ENCODE measurements around the gene NSUN7. TPM values are rescaled to one million over a fixed set of nuclear protein-coding genes. Genes with fewer than 3 reads are reported as not detected.

Gene NSUN7
- total RNA-seq, 4 donors from 2014 or later: 2.1 to 4.2 (median 2.7) TPM

DNA sequence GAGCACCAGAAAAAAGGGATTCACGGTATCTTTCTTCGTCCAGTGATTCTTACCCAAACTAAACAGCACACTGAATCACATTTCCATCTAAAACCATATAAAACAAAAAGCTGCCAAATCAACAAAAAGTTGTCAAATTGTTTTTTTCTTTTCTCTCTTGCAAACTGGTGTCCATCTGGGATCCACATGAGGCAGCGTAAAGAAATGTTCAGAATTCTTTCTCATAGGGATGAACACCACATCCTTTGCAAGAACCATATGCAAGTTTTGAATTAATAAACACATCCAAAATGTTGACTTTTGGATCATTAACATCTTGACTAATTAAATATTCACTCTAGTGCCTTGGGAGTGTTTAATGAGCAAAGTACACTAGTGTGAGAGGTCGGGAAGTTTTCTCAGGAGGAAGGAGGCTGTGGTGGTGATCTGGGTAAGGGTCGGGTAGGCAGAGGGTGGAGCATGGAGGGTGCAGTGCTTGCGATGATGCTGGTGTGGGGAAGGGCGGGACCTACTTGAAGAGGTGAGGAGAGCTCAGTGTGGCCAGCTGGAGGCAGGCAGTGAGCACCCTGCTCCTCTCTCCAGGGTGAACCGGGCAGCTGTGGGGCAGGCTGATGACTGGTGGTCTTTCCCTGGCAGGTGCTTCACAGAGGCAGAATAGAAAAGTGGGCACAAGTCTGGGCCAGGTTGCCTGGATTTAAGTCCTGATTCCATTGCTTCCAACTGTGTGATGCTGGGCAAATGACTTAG lies 72.8 kb downstream of the NSUN7 start:
- H3K36me3 ChIP-seq: peaks cover 0 to 75% (median 0%) of the 10 kb centered on the region in 3 donors
- no peaks in the 10 kb centered on the region for H3K4me1 ChIP-seq
- H3K9me3 ChIP-seq: no peaks in the 10 kb centered on the region
- WGBS, 2 donors: 89 to 95% methylated on average over 8 of the region's 8 CpGs
- TF ChIP-seq, protein P1, sequence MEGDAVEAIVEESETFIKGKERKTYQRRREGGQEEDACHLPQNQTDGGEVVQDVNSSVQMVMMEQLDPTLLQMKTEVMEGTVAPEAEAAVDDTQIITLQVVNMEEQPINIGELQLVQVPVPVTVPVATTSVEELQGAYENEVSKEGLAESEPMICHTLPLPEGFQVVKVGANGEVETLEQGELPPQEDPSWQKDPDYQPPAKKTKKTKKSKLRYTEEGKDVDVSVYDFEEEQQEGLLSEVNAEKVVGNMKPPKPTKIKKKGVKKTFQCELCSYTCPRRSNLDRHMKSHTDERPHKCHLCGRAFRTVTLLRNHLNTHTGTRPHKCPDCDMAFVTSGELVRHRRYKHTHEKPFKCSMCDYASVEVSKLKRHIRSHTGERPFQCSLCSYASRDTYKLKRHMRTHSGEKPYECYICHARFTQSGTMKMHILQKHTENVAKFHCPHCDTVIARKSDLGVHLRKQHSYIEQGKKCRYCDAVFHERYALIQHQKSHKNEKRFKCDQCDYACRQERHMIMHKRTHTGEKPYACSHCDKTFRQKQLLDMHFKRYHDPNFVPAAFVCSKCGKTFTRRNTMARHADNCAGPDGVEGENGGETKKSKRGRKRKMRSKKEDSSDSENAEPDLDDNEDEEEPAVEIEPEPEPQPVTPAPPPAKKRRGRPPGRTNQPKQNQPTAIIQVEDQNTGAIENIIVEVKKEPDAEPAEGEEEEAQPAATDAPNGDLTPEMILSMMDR (IDR thresholded peaks at IDR 0.05): no peak
- TF ChIP-seq POLR2A (IDR thresholded peaks at IDR 0.05): no peak
- H3K27ac ChIP-seq: no peak overlapping the region
- H3K4me3 ChIP-seq: no peak overlapping the region
- no peaks in the 10 kb centered on the region for H3K27me3 ChIP-seq
- DNase-seq: no peak
- intact Hi-C loops (cut with DNase I): no loop called here

DNA sequence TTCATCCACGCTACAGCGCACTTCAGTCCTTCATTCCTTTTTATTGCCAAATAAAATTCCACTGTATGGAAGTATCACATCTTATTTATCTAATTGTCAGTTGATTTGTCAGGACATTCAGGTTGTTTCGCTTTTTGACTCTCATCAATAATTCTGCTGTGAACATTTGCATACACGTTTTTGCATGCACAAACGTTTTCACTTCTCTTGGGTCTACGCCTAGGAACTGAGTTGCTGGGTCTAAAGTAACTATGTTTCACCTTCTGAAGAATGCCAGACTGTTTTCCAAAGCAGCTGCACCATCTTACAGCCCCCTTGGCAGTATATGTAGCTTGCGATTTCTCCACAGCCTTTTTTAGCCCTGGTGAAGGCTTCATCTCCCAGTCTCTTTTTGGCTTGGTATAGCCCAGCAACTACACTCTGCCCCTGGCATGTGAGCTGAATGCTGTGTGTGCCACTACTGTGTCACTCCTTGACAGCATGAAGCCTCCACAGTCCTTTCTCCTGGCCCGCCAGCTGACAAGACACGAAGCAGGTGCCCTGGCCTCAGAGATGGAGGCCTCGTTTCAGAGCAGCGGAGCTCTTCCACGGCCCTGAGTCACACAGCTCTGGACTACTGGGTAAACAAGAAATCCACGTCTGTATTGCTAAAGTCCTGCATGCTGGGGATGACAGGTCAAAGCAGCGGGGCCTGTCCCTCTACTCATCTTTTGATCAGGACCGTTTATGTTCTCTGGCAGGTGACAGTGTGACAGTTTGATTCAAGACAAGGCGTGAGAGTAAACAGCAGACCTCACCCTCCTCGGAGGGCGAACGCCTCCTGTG lies 75.5 kb downstream of the NSUN7 start:
- no peak for DNase-seq
- Histone ChIP-seq H3K27me3 (no peaks in the 10 kb centered on the region), H3K4me3 (no peak overlapping the region), H3K27ac (no peak overlapping the region), H3K36me3 (peaks cover 0 to 96% (median 0%) of the 10 kb centered on the region in 3 donors), H3K4me1 (no peaks in the 10 kb centered on the region), H3K9me3 (no peaks in the 10 kb centered on the region)
- intact Hi-C loops (cut with DNase I): no loop called here
- WGBS, 2 donors: 83% methylated on average over 11 to 17 of the region's 19 CpGs
- no peak for TF ChIP-seq POLR2A (IDR thresholded peaks at IDR 0.05)
- TF ChIP-seq, protein P1 (IDR thresholded peaks at IDR 0.05): no peak

- Histone ChIP-seq H3K9me3 (no peaks in the 10 kb centered on the region), H3K4me1 (no peaks in the 10 kb centered on the region), H3K4me3 (no peak overlapping the region), H3K27ac (no peak overlapping the region), H3K36me3 (peaks cover 0 to 84% (median 0%) of the 10 kb centered on the region in 3 donors), H3K27me3 (no peaks in the 10 kb centered on the region)
- intact Hi-C loops (cut with DNase I): no loop called here
- TF ChIP-seq POLR2A (IDR thresholded peaks at IDR 0.05): no peak
- TF ChIP-seq, protein P1 (IDR thresholded peaks at IDR 0.05): no peak
- WGBS, 2 donors: 91 to 92% methylated on average over 5 of the region's 5 CpGs
- no peak for DNase-seq
Measured at GRCh38 chr4:40826821-40827220, 77.1 kb downstream of the NSUN7 start.

GRCh38 chr4:40827758-40828157 lies 78.0 kb downstream of the NSUN7 start:
- Histone ChIP-seq H3K27me3 (no peaks in the 10 kb centered on the region), H3K27ac (no peak overlapping the region), H3K36me3 (peaks cover 0 to 76% (median 0%) of the 10 kb centered on the region in 3 donors), H3K4me1 (no peaks in the 10 kb centered on the region), H3K4me3 (no peak overlapping the region), H3K9me3 (no peaks in the 10 kb centered on the region)
- intact Hi-C loops (cut with DNase I): no loop called here
- no peak for TF ChIP-seq POLR2A (IDR thresholded peaks at IDR 0.05)
- TF ChIP-seq, protein P1 (IDR thresholded peaks at IDR 0.05): no peak
- WGBS, 2 donors: 78 to 84% methylated on average over 6 of the region's 6 CpGs
- no peak for DNase-seq

DNA sequence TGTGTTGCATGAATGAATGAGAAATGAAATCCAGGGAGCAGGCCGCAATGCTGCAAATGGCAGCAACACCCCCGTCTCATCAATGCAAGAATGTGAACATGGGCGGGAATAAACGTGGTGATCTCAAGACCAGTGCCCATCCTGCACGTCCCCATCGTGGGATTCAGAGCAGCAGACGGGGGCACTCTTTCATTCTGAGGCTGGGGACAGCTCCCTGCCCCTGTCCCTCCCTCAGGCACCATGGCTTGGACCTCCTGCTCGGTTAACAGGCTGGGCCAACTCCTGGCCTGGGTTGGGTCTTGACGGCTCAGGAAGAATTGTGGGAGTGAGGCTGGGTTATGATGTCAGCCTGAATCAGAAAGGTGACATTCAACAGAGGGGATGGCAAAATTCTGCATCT lies 78.9 kb downstream of the NSUN7 start:
- H3K36me3 ChIP-seq: peaks cover 0 to 73% (median 0%) of the 10 kb centered on the region in 3 donors
- no peak for DNase-seq
- no peak overlapping the region for H3K4me3 ChIP-seq
- H3K4me1 ChIP-seq: no peaks in the 10 kb centered on the region
- intact Hi-C loops (cut with DNase I): no loop called here
- WGBS, 2 donors: 81 to 88% methylated on average over 8 to 9 of the region's 9 CpGs
- no peaks in the 10 kb centered on the region for H3K9me3 ChIP-seq
- no peak for TF ChIP-seq POLR2A (IDR thresholded peaks at IDR 0.05)
- H3K27ac ChIP-seq: no peak overlapping the region
- no peaks in the 10 kb centered on the region for H3K27me3 ChIP-seq
